IMR-90 (cell line): ENCODE data around the gene RNF186. TPM values are rescaled to one million over a fixed set of nuclear protein-coding genes. Genes with fewer than 3 reads are reported as not detected.

ENCODE experiments used
- ATAC-seq: fragments of 200-7000 bp; cut with Tn5 transposase; 2 replicates; pipeline ENCODE4 v1.9.1; 2020; ENCODE audit warnings: low read depth, mild to moderate bottlenecking, moderate library complexity
- BruUV-seq: library from RNA; stranded (reverse); fragments of 400-500 nt; replicated peaks from 2 replicates; lab custom pipeline; 2021; lab: Mats Ljungman, UMichigan
- CTCF ChIA-PET: fragments of 300-600 bp; formaldehyde crosslinking; extraction: SDS; loops from one replicate; lab custom pipeline; 2021; ENCODE audit warnings: antibody characterized with exemption; lab: Yijun Ruan, JAX
- POLR2A ChIA-PET: fragments of 300-600 bp; sonication (Branson Sonifier 250); formaldehyde crosslinking; loops from one replicate; lab custom pipeline; 2022; ENCODE audit warnings: antibody characterized with exemption; ENCODE audit not compliant: unreplicated experiment; lab: Charles Lee
- DNase-seq: peaks from one replicate; pipeline ENCODE4 v3.0.0; 2013
- H2AFZ ChIP-seq: replicated peaks from 2 replicates; pipeline ENCODE3; 2013; ENCODE audit warnings: low read length, mild to moderate bottlenecking; ENCODE audit not compliant: poor library complexity
- H2AK5ac ChIP-seq: 2 replicates; pipeline ENCODE4 v1.6.1; 2013; ENCODE audit warnings: low read depth, low read length, inconsistent platforms
- H2AK9ac ChIP-seq: replicated peaks from 2 replicates; pipeline ENCODE3; 2013; ENCODE audit warnings: mild to moderate bottlenecking, low read depth, low read length, moderate library complexity; ENCODE audit not compliant: poor library complexity
- H2BK120ac ChIP-seq: 2 replicates; pipeline ENCODE4 v1.6.1; 2013; ENCODE audit warnings: low read depth, low read length, inconsistent platforms
- H2BK15ac ChIP-seq: 3 replicates; pipeline ENCODE4 v1.6.1; 2013; ENCODE audit warnings: low read depth, low read length, inconsistent platforms
- H2BK20ac ChIP-seq: 2 replicates; pipeline ENCODE4 v1.6.1; 2013; ENCODE audit warnings: low read depth, mild to moderate bottlenecking, inconsistent platforms, low read length, moderate library complexity
- H2BK5ac ChIP-seq: 2 replicates; pipeline ENCODE4 v1.6.1; 2013; ENCODE audit warnings: mild to moderate bottlenecking, low read depth, low read length, inconsistent platforms; ENCODE audit not compliant: poor library complexity, severe bottlenecking
- H3K14ac ChIP-seq: replicated peaks from 2 replicates; pipeline ENCODE4 v1.6.1; 2013; ENCODE audit warnings: low read depth, low read length, inconsistent platforms
- H3K18ac ChIP-seq: 2 replicates; pipeline ENCODE4 v1.6.1; 2013; ENCODE audit warnings: low read depth, low read length, control low read depth
- H3K23ac ChIP-seq: 2 replicates; pipeline ENCODE4 v1.6.1; 2013; ENCODE audit warnings: low read depth, low read length, inconsistent platforms
- H3K27ac ChIP-seq: 2 replicates; pipeline ENCODE4 v1.5.1; 2013; ENCODE audit warnings: mild to moderate bottlenecking, control low read depth, low read length; ENCODE audit not compliant: insufficient read depth
- H3K27me3 ChIP-seq: 2 replicates; pipeline ENCODE4 v1.6.1; 2013; ENCODE audit warnings: low read length; ENCODE audit not compliant: control insufficient read depth, insufficient read depth
- H3K36me3 ChIP-seq: 2 replicates; pipeline ENCODE4 v1.6.1; 2013; ENCODE audit warnings: low read length, mixed read lengths; ENCODE audit not compliant: control insufficient read depth, insufficient read depth
- H3K4ac ChIP-seq: 2 replicates; pipeline ENCODE4 v1.6.1; 2013; ENCODE audit warnings: low read depth, low read length, inconsistent platforms
- H3K4me1 ChIP-seq: 2 replicates; pipeline ENCODE4 v1.6.1; 2013; ENCODE audit warnings: low read length, mixed read lengths; ENCODE audit not compliant: control insufficient read depth, insufficient read depth
- H3K4me2 ChIP-seq: 2 replicates; pipeline ENCODE4 v1.6.1; 2013; ENCODE audit warnings: low read depth, mild to moderate bottlenecking, control low read depth, low read length, moderate library complexity
- H3K4me3 ChIP-seq: 2 replicates; pipeline ENCODE4 v1.5.1; 2013; ENCODE audit warnings: low read depth, mild to moderate bottlenecking, control low read depth, low read length, moderate library complexity; ENCODE audit not compliant: insufficient read depth
- H3K56ac ChIP-seq: 2 replicates; pipeline ENCODE4 v1.6.1; 2013; ENCODE audit warnings: low read length, inconsistent platforms; ENCODE audit not compliant: insufficient read depth; ENCODE audit errors: extremely low read depth
- H3K79me1 ChIP-seq, 2 experiments: 2 replicates each; pipeline ENCODE4 v1.6.1; 2013; ENCODE audit warnings: low read length in 2 of 2, inconsistent platforms in 1 of 2, low read depth in 1 of 2
- H3K9ac ChIP-seq: 2 replicates; pipeline ENCODE4 v1.6.1; 2013; ENCODE audit warnings: low read depth, low read length, control low read depth
- H3K9me1 ChIP-seq: 2 replicates; pipeline ENCODE4 v1.6.1; 2013; ENCODE audit warnings: low read length, inconsistent platforms; ENCODE audit not compliant: insufficient read depth
- H3K9me3 ChIP-seq: 2 replicates; pipeline ENCODE4 v1.6.1; 2013; ENCODE audit warnings: low read length; ENCODE audit not compliant: control insufficient read depth, insufficient read depth
- H4K20me1 ChIP-seq: 2 replicates; pipeline ENCODE4 v1.6.1; 2013; ENCODE audit warnings: low read length, inconsistent platforms; ENCODE audit not compliant: insufficient read depth
- H4K5ac ChIP-seq: 2 replicates; pipeline ENCODE4 v1.6.1; 2013; ENCODE audit warnings: mild to moderate bottlenecking, low read depth, low read length, control low read depth
- H4K8ac ChIP-seq, 2 experiments: 2 replicates each; pipeline ENCODE4 v1.6.1; 2013; ENCODE audit warnings: low read depth in 2 of 2, low read length in 2 of 2, control low read depth in 1 of 2, inconsistent platforms in 1 of 2
- H4K91ac ChIP-seq: 2 replicates; pipeline ENCODE4 v1.6.1; 2013; ENCODE audit warnings: low read depth, low read length, inconsistent platforms; ENCODE audit not compliant: insufficient read depth
- MAFK ChIP-seq: IDR thresholded peaks from 2 replicates; pipeline ENCODE4 v1.6.1; 2012; ENCODE audit warnings: low read depth, low read length, improper control_type of control experiment
- WGBS, 2 experiments: methylation state at CpG; one replicate each; pipeline versions ENCODE4 v1.1.5 to v1.1.7; 2013; ENCODE audit warnings: missing lambda C conversion rate in 2 of 2; ENCODE audit not compliant: insufficient read length in 1 of 2; ENCODE audit errors: extremely low coverage in 2 of 2; 5-methylcytosine and 5-hydroxymethylcytosine counted together
- dilution Hi-C: fragments of 300-500 bp; cut with HindIII; formaldehyde crosslinking; loops from one replicate; pipeline ENCODE4 v1.14.3; 2018; ENCODE audit warnings: low sequenced_read_pairs; ENCODE audit not compliant: unreplicated experiment
- in situ Hi-C: fragments of 300-500 bp; cut with MboI; formaldehyde crosslinking; loops from 3 replicates; pipeline ENCODE4 v1.14.3; 2019; ENCODE audit warnings: low sequenced_read_pairs, inconsistent platforms, mixed read lengths
- intact Hi-C: fragments of 100-400 bp; cut with micrococcal nuclease; formaldehyde crosslinking; loops from 2 replicates; pipeline ENCODE4 v1.10.0; 2022
- polyA plus RNA-seq, 3 experiments: library from polyadenylated mRNA; depleted of rRNA; stranded (reverse); fragments of >200 nt; gene quantifications; 2 replicates each; pipeline ENCODE4 v1.2.3, GENCODE V29; 2012; ENCODE audit warnings: low replicate concordance in 1 of 3
- total RNA-seq: library from RNA; depleted of rRNA; stranded (reverse); fragments of >200 nt; gene quantifications from 2 replicates; pipeline ENCODE4 v1.2.3, GENCODE V29; 2012
- TF ChIP-seq, protein P1 (sequence below): fragments of 150-350 bp; IDR thresholded peaks from 2 replicates; pipeline ENCODE4 v1.6.1; 2016; ENCODE audit warnings: low read depth, mild to moderate bottlenecking, low read length, moderate library complexity, borderline replicate concordance

RNF186 gene
- total and polyA plus RNA-seq, 2 of the 4 experiments (the other 2 are of a cell fraction), result not detected

DNA sequence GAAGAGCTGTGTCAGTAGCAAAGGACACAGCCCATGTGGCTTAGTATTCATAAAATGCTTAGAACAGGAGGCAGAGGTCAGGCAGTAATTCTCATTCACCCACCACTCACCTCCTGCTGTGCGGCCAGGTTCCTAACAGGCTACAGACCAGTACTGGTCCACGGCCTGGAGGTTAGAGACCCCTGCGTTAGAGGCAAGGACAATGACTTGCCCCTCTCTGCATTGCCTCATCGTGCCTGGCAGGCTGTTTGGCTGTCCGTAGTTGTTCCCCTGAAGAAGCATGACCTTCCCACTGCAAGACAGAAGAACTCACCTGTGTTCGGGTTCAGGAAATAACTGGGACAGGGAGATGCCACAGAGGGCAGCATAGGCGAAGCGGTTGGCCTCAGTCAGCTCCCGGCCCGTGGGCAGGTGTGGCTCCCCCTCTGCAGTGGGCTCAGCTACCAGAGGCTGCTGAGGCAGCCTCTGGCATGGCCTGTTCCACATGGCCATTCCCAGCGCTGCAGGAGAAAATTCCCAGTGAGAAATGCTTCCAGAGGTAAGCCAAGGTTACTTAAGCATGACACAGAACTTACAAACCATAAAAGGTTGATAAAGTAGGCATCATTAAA is 34.7 kb downstream of the RNF186 start:
- Histone ChIP-seq H3K9me1 (peaks cover 1% of the 10 kb centered on the region; the same call in 1 of the 2 replicates), H3K9me3 (no peaks in the 10 kb centered on the region), H3K27ac (no peak overlapping the region), H4K91ac (no peak overlapping the region), H2AK5ac (no peak overlapping the region), H2AFZ (no peak overlapping the region), H2BK15ac (no peak overlapping the region), H2BK120ac (no peak overlapping the region), H4K20me1 (no peaks in the 10 kb centered on the region), H2AK9ac (peak overlapping the region; percentile 31), H3K23ac (no peak overlapping the region), H3K4me2 (no peak overlapping the region), H3K18ac (no peak overlapping the region), H3K9ac (no peak overlapping the region), H2BK5ac (no peak overlapping the region), H4K8ac (no peak overlapping the region), H3K14ac (no peak overlapping the region), H3K4ac (no peak overlapping the region), H2BK20ac (no peak overlapping the region), H3K27me3 (no peaks in the 10 kb centered on the region), H4K5ac (no peak overlapping the region), H3K4me3 (no peak overlapping the region), H3K56ac (no peak overlapping the region), H3K4me1 (peaks cover under 1% of the 10 kb centered on the region; the same call in 1 of the 2 replicates), H3K79me1 (no peaks in the 10 kb centered on the region), H3K36me3 (peaks cover 20% of the 10 kb centered on the region)
- POLR2A ChIA-PET, result no interaction called here
- BruUV-seq, result no TSS peak
- in situ Hi-C loops, result no loop called here
- dilution Hi-C loops, result no loop called here
- CTCF ChIA-PET, result no interaction called here
- TF ChIP-seq, protein P1, sequence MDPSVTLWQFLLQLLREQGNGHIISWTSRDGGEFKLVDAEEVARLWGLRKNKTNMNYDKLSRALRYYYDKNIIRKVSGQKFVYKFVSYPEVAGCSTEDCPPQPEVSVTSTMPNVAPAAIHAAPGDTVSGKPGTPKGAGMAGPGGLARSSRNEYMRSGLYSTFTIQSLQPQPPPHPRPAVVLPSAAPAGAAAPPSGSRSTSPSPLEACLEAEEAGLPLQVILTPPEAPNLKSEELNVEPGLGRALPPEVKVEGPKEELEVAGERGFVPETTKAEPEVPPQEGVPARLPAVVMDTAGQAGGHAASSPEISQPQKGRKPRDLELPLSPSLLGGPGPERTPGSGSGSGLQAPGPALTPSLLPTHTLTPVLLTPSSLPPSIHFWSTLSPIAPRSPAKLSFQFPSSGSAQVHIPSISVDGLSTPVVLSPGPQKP, result no peak
- no peak for TF ChIP-seq MAFK
- ATAC-seq (no peak), DNase-seq (no peak)
- intact Hi-C loops, result no loop called here
- WGBS, 2 experiments, result 87% methylated on average over 5 of the region's 11 CpGs; no CpG with 5 or more reads in 1 of the 2 experiments
